Stimulated activated memory B cell treated with anti-CD40 and anti-IgM and Interleukin-4, amounts not matched to agents 10 μg/mL and 1 μg/mL and 100 μg/mL, for 72 hours (primary cell): ENCODE data around the gene SGK2.

Experiments used
- ATAC-seq: fragments of 150-1000 bp; cut with Tn5 transposase; 2 replicates; pipeline ENCODE4 v1.10.0; 2021
- H3K27ac Mint-ChIP-seq: one replicate; pipeline ENCODE4 v1.8.0; 2022; ENCODE audit warnings: mild to moderate bottlenecking, mixed read lengths
- H3K27me3 Mint-ChIP-seq: one replicate; pipeline ENCODE4 v1.8.0; 2022; ENCODE audit warnings: mixed read lengths
- H3K36me3 Mint-ChIP-seq: one replicate; pipeline ENCODE4 v1.8.0; 2022; ENCODE audit warnings: mixed read lengths
- H3K4me1 Mint-ChIP-seq: one replicate; pipeline ENCODE4 v1.8.0; 2022; ENCODE audit warnings: mixed read lengths
- H3K4me3 Mint-ChIP-seq: one replicate; pipeline ENCODE4 v1.8.0; 2022; ENCODE audit warnings: mild to moderate bottlenecking, moderate library complexity, mixed read lengths
- H3K9me3 Mint-ChIP-seq: one replicate; pipeline ENCODE4 v1.8.0; 2022; ENCODE audit warnings: mixed read lengths

Gene SGK2

GRCh38 chr20:43532416-43533055 lies 26.3 kb upstream of the SGK2 start:
- Mint-ChIP-seq H3K27me3 (no peaks in the 10 kb centered on the region), H3K9me3 (no peaks in the 10 kb centered on the region), H3K36me3 (peaks cover 6% of the 10 kb centered on the region), H3K27ac (no peak overlapping the region), H3K4me1 (no peaks in the 10 kb centered on the region), H3K4me3 (no peak overlapping the region)
- ATAC-seq, result no peak

- Mint-ChIP-seq H3K9me3 (no peaks in the 10 kb centered on the region), H3K27me3 (no peaks in the 10 kb centered on the region), H3K27ac (no peak overlapping the region), H3K4me1 (no peaks in the 10 kb centered on the region), H3K36me3 (peaks cover 6% of the 10 kb centered on the region), H3K4me3 (no peak overlapping the region)
- no peak for ATAC-seq
Observed at GRCh38 chr20:43533060-43533459, 25.8 kb upstream of the SGK2 start.

DNA sequence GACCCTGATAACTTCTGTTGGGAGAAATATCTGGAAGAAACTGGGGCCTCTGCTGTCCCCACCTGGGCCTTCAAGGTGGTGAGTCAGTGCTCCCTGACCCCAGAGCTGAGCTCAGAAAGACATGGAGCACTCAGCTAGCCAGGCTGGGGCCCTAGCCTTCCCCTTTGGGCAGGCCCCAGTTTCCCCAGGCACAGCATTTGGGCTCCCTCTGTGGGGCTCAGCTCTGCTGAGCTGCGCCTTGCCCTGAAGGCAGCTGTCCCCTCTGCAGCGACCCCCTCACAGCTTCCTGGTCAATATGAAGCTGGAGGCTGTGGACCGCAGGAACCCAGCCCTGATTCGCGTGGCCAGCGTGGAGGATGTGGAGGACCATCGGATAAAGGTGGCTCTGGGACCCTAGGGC lies 24.8 kb upstream of the SGK2 start:
- H3K27me3 Mint-ChIP-seq, result no peaks in the 10 kb centered on the region
- H3K9me3 Mint-ChIP-seq, result no peaks in the 10 kb centered on the region
- H3K4me1 Mint-ChIP-seq, result no peaks in the 10 kb centered on the region
- peaks cover 6% of the 10 kb centered on the region for H3K36me3 Mint-ChIP-seq
- no peak overlapping the region for H3K27ac Mint-ChIP-seq
- H3K4me3 Mint-ChIP-seq, result no peak overlapping the region
- no peak for ATAC-seq

- no peaks in the 10 kb centered on the region for H3K9me3 Mint-ChIP-seq
- H3K27ac Mint-ChIP-seq, result no peak overlapping the region
- H3K36me3 Mint-ChIP-seq, result peaks cover 6% of the 10 kb centered on the region
- H3K27me3 Mint-ChIP-seq, result no peaks in the 10 kb centered on the region
- no peaks in the 10 kb centered on the region for H3K4me1 Mint-ChIP-seq
- no peak for ATAC-seq
- H3K4me3 Mint-ChIP-seq, result no peak overlapping the region
Observed at GRCh38 chr20:43534791-43535350, 24.0 kb upstream of the SGK2 start.

GRCh38 chr20:43535370-43536004 lies 23.3 kb upstream of the SGK2 start:
- Mint-ChIP-seq H3K9me3 (no peaks in the 10 kb centered on the region), H3K27ac (no peak overlapping the region), H3K36me3 (peaks cover 6% of the 10 kb centered on the region)

GRCh38 chr20:43536041-43536816 lies 22.6 kb upstream of the SGK2 start:
- H3K4me1 Mint-ChIP-seq, result no peaks in the 10 kb centered on the region
- no peak overlapping the region for H3K27ac Mint-ChIP-seq
- no peaks in the 10 kb centered on the region for H3K27me3 Mint-ChIP-seq
- no peak for ATAC-seq
- H3K4me3 Mint-ChIP-seq, result no peak overlapping the region
- peaks cover 6% of the 10 kb centered on the region for H3K36me3 Mint-ChIP-seq
- H3K9me3 Mint-ChIP-seq, result no peaks in the 10 kb centered on the region

More at GRCh38 chr20:43535370-43536004, 23.3 kb upstream of the SGK2 start:
- no peaks in the 10 kb centered on the region for H3K4me1 Mint-ChIP-seq
- no peak for ATAC-seq
- H3K27me3 Mint-ChIP-seq, result no peaks in the 10 kb centered on the region
- no peak overlapping the region for H3K4me3 Mint-ChIP-seq

DNA sequence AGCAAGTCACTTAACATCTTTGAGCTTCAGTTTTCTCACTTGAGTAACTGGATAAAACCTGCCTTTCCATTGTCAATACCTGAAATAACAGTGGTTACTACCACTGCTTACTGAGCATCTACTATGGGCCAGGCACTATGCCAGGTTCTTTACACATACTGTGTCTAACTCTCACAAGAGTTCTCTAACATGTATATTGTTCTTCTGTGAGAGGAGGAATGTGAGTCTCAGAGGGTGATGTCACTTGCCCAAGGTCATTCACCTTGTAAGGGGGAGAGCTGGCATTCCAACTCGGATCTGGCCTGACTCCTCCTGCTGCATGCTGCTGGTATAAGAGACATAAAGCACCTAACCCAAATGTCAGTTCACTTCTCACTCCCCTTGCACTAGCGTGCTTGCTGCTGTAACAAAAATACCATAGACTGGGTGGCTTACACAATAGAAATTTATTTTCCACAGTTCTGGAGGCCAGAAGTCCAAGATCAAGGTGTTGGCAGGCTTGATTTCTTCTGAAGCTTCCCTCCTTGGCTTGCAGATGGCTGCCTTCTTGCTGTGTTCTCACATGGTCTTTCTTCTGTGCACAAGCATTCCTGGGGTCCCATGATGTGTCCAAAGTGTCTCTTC lies 21.9 kb upstream of the SGK2 start:
- H3K4me1 Mint-ChIP-seq, result no peaks in the 10 kb centered on the region
- H3K9me3 Mint-ChIP-seq, result no peaks in the 10 kb centered on the region
- H3K27me3 Mint-ChIP-seq, result no peaks in the 10 kb centered on the region
- H3K27ac Mint-ChIP-seq, result no peak overlapping the region
- H3K4me3 Mint-ChIP-seq, result no peak overlapping the region
- ATAC-seq, result no peak
- H3K36me3 Mint-ChIP-seq, result peaks cover 6% of the 10 kb centered on the region

DNA sequence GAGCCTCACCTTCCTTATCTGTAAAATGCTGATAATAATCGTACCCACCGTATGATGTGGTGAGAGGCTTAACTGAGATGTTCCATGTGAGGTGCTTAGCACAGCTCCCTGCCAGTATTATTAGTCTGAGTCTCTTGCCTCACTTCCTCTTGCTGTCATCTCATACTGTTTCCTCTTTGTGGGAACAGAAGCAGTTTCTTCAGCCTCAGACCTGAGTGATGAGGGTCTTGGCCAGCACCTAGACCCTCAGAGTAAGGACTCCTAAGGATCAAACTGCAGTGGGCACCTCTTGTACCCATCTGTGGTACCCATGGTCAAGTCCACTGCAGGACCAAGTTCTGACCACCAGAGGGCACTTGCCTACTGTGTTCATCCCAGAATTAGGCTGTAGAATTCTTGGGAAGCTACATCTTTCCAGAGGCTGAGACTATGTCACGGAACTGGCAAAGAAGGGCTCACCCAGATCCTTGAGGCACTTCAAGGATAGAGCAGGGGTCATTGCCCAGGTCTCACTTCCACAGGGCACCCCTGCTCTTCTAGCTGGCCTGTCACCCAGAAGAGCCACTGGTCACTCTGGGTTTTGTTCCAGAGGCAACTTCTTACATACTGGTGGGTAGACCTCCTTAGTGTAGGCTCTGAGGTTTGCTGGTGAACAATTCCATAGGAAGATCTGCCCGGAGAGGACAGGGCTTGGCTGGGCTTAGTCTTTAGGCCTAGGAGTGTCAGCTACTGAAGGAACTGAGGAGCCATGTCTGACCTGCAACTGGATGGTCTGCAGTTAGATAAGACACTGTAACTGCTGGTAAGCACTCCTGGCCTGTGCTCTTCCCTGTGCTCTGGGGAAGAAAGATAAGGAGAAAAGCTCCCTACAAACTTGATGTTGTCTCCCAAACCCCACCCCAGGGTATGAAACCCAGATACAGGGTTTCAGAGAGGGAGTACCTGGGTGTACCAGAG lies 20.6 kb upstream of the SGK2 start:
- no peak for ATAC-seq
- no peak overlapping the region for H3K27ac Mint-ChIP-seq
- peaks cover 17% of the 10 kb centered on the region for H3K36me3 Mint-ChIP-seq
- no peaks in the 10 kb centered on the region for H3K4me1 Mint-ChIP-seq
- no peaks in the 10 kb centered on the region for H3K9me3 Mint-ChIP-seq
- H3K4me3 Mint-ChIP-seq, result no peak overlapping the region
- H3K27me3 Mint-ChIP-seq, result no peaks in the 10 kb centered on the region

DNA sequence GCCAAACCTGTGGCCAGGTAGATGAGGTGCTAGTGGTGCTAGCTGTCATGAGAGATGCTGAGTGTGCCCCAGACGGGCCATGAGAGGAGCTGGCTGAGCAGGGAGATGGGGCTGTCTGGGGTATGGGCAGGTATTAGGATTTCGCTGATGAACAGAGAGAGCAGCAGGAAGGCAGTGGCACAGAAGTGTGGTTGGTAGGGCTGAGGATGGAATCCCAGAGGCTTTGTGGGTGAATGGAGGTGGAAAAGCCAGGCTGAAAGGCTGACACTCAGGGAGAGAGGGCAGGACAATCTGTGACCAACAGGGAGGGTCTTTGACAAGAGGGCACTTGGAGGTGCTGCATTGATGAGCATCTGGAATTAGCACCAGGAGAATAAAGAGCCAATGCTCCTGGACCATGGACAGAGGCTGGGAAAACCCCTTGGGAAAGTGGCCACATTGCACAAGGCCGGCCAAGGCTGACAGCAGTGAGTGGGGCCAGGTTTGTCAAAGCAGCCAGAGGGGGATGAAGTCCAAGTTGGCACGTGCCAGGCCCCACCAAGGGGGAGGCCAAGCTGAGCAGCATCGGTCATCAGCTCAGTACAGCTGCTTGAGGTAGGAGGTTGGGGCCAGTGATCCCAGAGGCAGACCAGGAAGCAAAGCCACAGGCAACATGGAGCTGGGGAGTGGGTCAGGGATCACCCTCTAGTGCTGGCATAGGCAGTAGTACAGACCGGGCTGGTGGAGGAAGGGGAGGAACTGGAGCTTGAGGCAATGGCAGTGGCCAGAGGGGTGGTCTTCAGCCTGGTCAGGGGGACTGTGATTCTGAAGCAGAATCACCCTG lies 19.7 kb upstream of the SGK2 start:
- H3K4me1 Mint-ChIP-seq, result no peaks in the 10 kb centered on the region
- H3K4me3 Mint-ChIP-seq, result no peak overlapping the region
- H3K9me3 Mint-ChIP-seq, result no peaks in the 10 kb centered on the region
- ATAC-seq, result no peak
- no peaks in the 10 kb centered on the region for H3K27me3 Mint-ChIP-seq
- no peak overlapping the region for H3K27ac Mint-ChIP-seq
- peaks cover 17% of the 10 kb centered on the region for H3K36me3 Mint-ChIP-seq

- H3K36me3 Mint-ChIP-seq, result peaks cover 17% of the 10 kb centered on the region
Observed at GRCh38 chr20:43539975-43540672, 18.7 kb upstream of the SGK2 start.

GRCh38 chr20:43540673-43541060 lies 18.2 kb upstream of the SGK2 start:
- no peak for ATAC-seq

More at GRCh38 chr20:43539975-43540672, 18.7 kb upstream of the SGK2 start:
- Mint-ChIP-seq H3K4me1 (no peaks in the 10 kb centered on the region), H3K27ac (no peak overlapping the region), H3K4me3 (no peak overlapping the region), H3K9me3 (no peaks in the 10 kb centered on the region), H3K27me3 (no peaks in the 10 kb centered on the region)
- no peak for ATAC-seq

DNA sequence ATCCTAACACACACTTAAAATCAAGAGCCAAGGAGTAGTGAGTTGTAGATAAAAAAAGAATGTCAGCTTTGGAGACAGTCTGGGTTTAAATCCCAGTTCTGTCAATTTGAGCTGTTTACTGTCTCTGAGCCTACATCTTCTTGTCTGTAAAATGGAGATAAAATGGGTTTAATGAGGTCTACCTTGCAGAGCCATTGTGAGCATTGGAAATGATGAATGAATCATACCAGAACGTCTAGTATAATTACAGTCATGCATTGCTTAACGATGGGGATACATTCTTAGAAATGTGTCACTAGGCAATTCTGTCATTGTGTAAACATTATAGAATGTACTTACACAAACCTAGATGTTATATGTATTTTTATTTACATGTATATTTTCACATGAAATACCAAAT lies 17.6 kb upstream of the SGK2 start:
- no peak for ATAC-seq
- peaks cover 12% of the 10 kb centered on the region for H3K36me3 Mint-ChIP-seq
- H3K9me3 Mint-ChIP-seq, result no peaks in the 10 kb centered on the region
- no peaks in the 10 kb centered on the region for H3K27me3 Mint-ChIP-seq
- no peaks in the 10 kb centered on the region for H3K4me1 Mint-ChIP-seq
- no peak overlapping the region for H3K27ac Mint-ChIP-seq
- no peak overlapping the region for H3K4me3 Mint-ChIP-seq

More at GRCh38 chr20:43540673-43541060, 18.2 kb upstream of the SGK2 start:
- Mint-ChIP-seq H3K9me3 (no peaks in the 10 kb centered on the region), H3K4me3 (no peak overlapping the region), H3K36me3 (peaks cover 13% of the 10 kb centered on the region), H3K4me1 (no peaks in the 10 kb centered on the region), H3K27ac (no peak overlapping the region), H3K27me3 (no peaks in the 10 kb centered on the region)

GRCh38 chr20:43542161-43542560 lies 16.7 kb upstream of the SGK2 start:
- Mint-ChIP-seq H3K4me3 (no peak overlapping the region), H3K9me3 (peaks cover 3% of the 10 kb centered on the region), H3K27ac (no peak overlapping the region), H3K36me3 (peaks cover 20% of the 10 kb centered on the region), H3K27me3 (no peaks in the 10 kb centered on the region), H3K4me1 (no peaks in the 10 kb centered on the region)
- no peak for ATAC-seq
